Ascending aorta (tissue), 2 donors: ENCODE data around the gene KLHDC8B. TPM values are rescaled to one million over a fixed set of nuclear protein-coding genes. Genes with fewer than 3 reads are reported as not detected.
A peak's percentile ranks its signal among the peaks of the same experiment; 100 is the strongest.

ENCODE experiments used
- DNase-seq, 2 donors: peaks; one replicate each; pipeline ENCODE4 v3.0.0-alpha.2; 2019; ENCODE audit warnings: low spot score in 2 of 2
- H3K27ac ChIP-seq, 2 donors: fragments of 200-600 bp; sonication (generic); one replicate each; pipeline ENCODE4 v1.5.1; 2016 to 2017; ENCODE audit warnings: mild to moderate bottlenecking in 1 of 2
- H3K27me3 ChIP-seq: fragments of 200-600 bp; sonication (generic); one replicate; pipeline ENCODE4 v1.5.1; 2017
- H3K36me3 ChIP-seq, 2 donors: fragments of 200-600 bp; sonication (generic); one replicate each; pipeline ENCODE4 v1.5.1; 2016
- H3K4me1 ChIP-seq, 2 donors: fragments of 200-600 bp; sonication (generic); one replicate each; pipeline ENCODE4 v1.5.1; 2016 to 2017; ENCODE audit warnings: mild to moderate bottlenecking in 1 of 2
- H3K4me3 ChIP-seq, 2 donors: fragments of 200-600 bp; sonication (generic); one replicate each; pipeline ENCODE4 v1.5.1; 2016 to 2017; ENCODE audit warnings: mild to moderate bottlenecking in 1 of 2
- H3K9me3 ChIP-seq, 2 donors: fragments of 200-600 bp; sonication (generic); one replicate each; pipeline ENCODE4 v1.5.1; 2016
- CTCF ChIP-seq, 3 experiments: fragments of 200-600 bp in 2 of 3; fragments of 450-650 bp in 1 of 3; sonication (generic) in 2 of 3; IDR thresholded peaks; one replicate each; pipeline ENCODE4 v1.5.1; 2016 to 2019; ENCODE audit warnings: antibody characterized with exemption in 3 of 3, mild to moderate bottlenecking in 1 of 3, moderate library complexity in 1 of 3
- intact Hi-C: fragments of 100-400 bp; cut with DNase I; formaldehyde crosslinking; loops from one replicate; pipeline ENCODE4 v1.15.1; 2023
- total RNA-seq: library from RNA; depleted of rRNA; stranded (reverse); fragments of >200 nt; gene quantifications from one replicate; pipeline ENCODE4 v1.1.0, GENCODE V29; 2016

The KLHDC8B gene
- total RNA-seq, 1 donor from 2014 or later: 57.5 TPM

GRCh38 chr3:49148159-49148558, 23.2 kb upstream of the KLHDC8B start:
- Histone ChIP-seq H3K27ac (no peak overlapping the region), H3K36me3 (no peaks in the 10 kb centered on the region), H3K4me1 (no peaks in the 10 kb centered on the region), H3K4me3 (no peak overlapping the region), H3K27me3 (no peaks in the 10 kb centered on the region), H3K9me3 (no peaks in the 10 kb centered on the region)
- intact Hi-C loops: no loop called here
- DNase-seq: no peak
- TF ChIP-seq CTCF (IDR thresholded peaks at IDR 0.05): no peak

GRCh38 chr3:49151610-49152009, 19.8 kb upstream of the KLHDC8B start:
- intact Hi-C loops: no loop called here
- H3K4me1 ChIP-seq: no peaks in the 10 kb centered on the region
- H3K27ac ChIP-seq: no peak overlapping the region
- no peak overlapping the region for H3K4me3 ChIP-seq
- no peaks in the 10 kb centered on the region for H3K36me3 ChIP-seq
- H3K9me3 ChIP-seq: no peaks in the 10 kb centered on the region
- no peak for DNase-seq
- no peak for TF ChIP-seq CTCF (IDR thresholded peaks at IDR 0.05)
- H3K27me3 ChIP-seq: no peaks in the 10 kb centered on the region

GRCh38 chr3:49153349-49153912, 18.0 kb upstream of the KLHDC8B start:
- Histone ChIP-seq H3K4me1 (no peaks in the 10 kb centered on the region), H3K4me3 (no peak overlapping the region), H3K27ac (no peak overlapping the region), H3K27me3 (no peaks in the 10 kb centered on the region), H3K9me3 (no peaks in the 10 kb centered on the region), H3K36me3 (no peaks in the 10 kb centered on the region)
- intact Hi-C loops: no loop called here
- no peak for DNase-seq
- no peak for TF ChIP-seq CTCF (IDR thresholded peaks at IDR 0.05)

- intact Hi-C loops: no loop called here
Observed at GRCh38 chr3:49157289-49157688, 14.1 kb upstream of the KLHDC8B start.

GRCh38 chr3:49158103-49158709, 13.2 kb upstream of the KLHDC8B start:
- no peak overlapping the region for H3K4me3 ChIP-seq
- H3K27ac ChIP-seq: no peak overlapping the region
- no peaks in the 10 kb centered on the region for H3K27me3 ChIP-seq
- H3K4me1 ChIP-seq: no peaks in the 10 kb centered on the region
- DNase-seq: no peak
- intact Hi-C loops: no loop called here
- H3K9me3 ChIP-seq: no peaks in the 10 kb centered on the region
- H3K36me3 ChIP-seq: peaks cover 15 to 16% of the 10 kb centered on the region in 2 donors
- peak in 2 of 3 experiments; percentile 23 to 34 for TF ChIP-seq CTCF (IDR thresholded peaks at IDR 0.05)

More at GRCh38 chr3:49157289-49157688, 14.1 kb upstream of the KLHDC8B start:
- peaks cover 6 to 7% of the 10 kb centered on the region in 2 donors for H3K36me3 ChIP-seq
- H3K27me3 ChIP-seq: no peaks in the 10 kb centered on the region
- no peak overlapping the region for H3K4me3 ChIP-seq
- no peak overlapping the region for H3K27ac ChIP-seq
- TF ChIP-seq CTCF (IDR thresholded peaks at IDR 0.05): no peak
- DNase-seq: no peak
- no peaks in the 10 kb centered on the region for H3K4me1 ChIP-seq
- no peaks in the 10 kb centered on the region for H3K9me3 ChIP-seq
